Measurements from ENCODE around the gene ZFP69. TPM values are rescaled to one million over a fixed set of nuclear protein-coding genes. Genes with fewer than 3 reads are reported as not detected.

The ZFP69 gene
- total RNA-seq, 4 donors from 2014 or later, result 2.0 to 6.1 (median 4.2) TPM

GRCh38 chr1:40469327-40469726 is 7.8 kb upstream of the ZFP69 start:
- TF ChIP-seq POLR2A (IDR thresholded peaks at IDR 0.05) (no peak), POLR2AphosphoS5 (IDR thresholded peaks at IDR 0.05) (no peak), EP300 (IDR thresholded peaks at IDR 0.05) (no peak), CTCF (IDR thresholded peaks at IDR 0.05) (no peak)
- Histone ChIP-seq H3K27ac (no peak overlapping the region), H3K4me3 (no peak overlapping the region), H3K4me1 (no peaks in the 10 kb centered on the region), H3K27me3 (no peaks in the 10 kb centered on the region), H3K9me3 (peaks cover 0 to 89% (median 2%) of the 10 kb centered on the region in 3 donors), H3K36me3 (peaks cover 0 to 4% of the 10 kb centered on the region in 2 donors)
- WGBS, 2 donors (ENCODE audit: low coverage in 1 of 2), result 94% methylated on average over 2 of the region's 2 CpGs
- ATAC-seq, result no peak

GRCh38 chr1:40475268-40475667 is 1.8 kb upstream of the ZFP69 start:
- H3K9me3 ChIP-seq, result peaks cover 0 to 48% (median 0%) of the 10 kb centered on the region in 3 donors
- no peak for ATAC-seq
- H3K27me3 ChIP-seq, result no peaks in the 10 kb centered on the region
- TF ChIP-seq POLR2A (IDR thresholded peaks at IDR 0.05) (no peak), CTCF (IDR thresholded peaks at IDR 0.05) (no peak), EP300 (IDR thresholded peaks at IDR 0.05) (no peak), POLR2AphosphoS5 (IDR thresholded peaks at IDR 0.05) (no peak)
- no peak overlapping the region for H3K27ac ChIP-seq
- WGBS, 2 donors (ENCODE audit: low coverage in 1 of 2), result 96 to 100% methylated on average over 2 of the region's 2 CpGs
- no peaks in the 10 kb centered on the region for H3K36me3 ChIP-seq
- H3K4me3 ChIP-seq, result no peak overlapping the region
- peaks cover 0 to 16% (median 0%) of the 10 kb centered on the region in 3 donors for H3K4me1 ChIP-seq

- Histone ChIP-seq H3K4me3 (peak overlapping the region; percentile 55 to 90), H3K27me3 (no peaks in the 10 kb centered on the region), H3K27ac (peak overlapping the region in 3 of 4 donors; percentile 74 to 84 (median 78)), H3K36me3 (peaks cover 0 to 19% of the 10 kb centered on the region in 2 donors), H3K9me3 (peaks cover 0 to 36% (median 0%) of the 10 kb centered on the region in 3 donors), H3K4me1 (peaks cover 0 to 16% (median 0%) of the 10 kb centered on the region in 3 donors)
- ATAC-seq, result peak; percentile 31
- TF ChIP-seq POLR2A (IDR thresholded peaks at IDR 0.05) (no peak), POLR2AphosphoS5 (IDR thresholded peaks at IDR 0.05) (no peak), EP300 (IDR thresholded peaks at IDR 0.05) (no peak), CTCF (IDR thresholded peaks at IDR 0.05) (no peak)
- WGBS, 2 donors (ENCODE audit: low coverage in 1 of 2), result 5% methylated on average over 8 of the region's 17 CpGs; no CpG with 5 or more reads in 1 of the 2 donors
These were observed 576 bp downstream of the ZFP69 start for GRCh38 chr1:40477678-40478053.

- 36 to 40% methylated on average over 2 of the region's 2 CpGs for WGBS, 2 donors (ENCODE audit: low coverage in 1 of 2)
- TF ChIP-seq POLR2A (IDR thresholded peaks at IDR 0.05), result no peak
- TF ChIP-seq CTCF (IDR thresholded peaks at IDR 0.05), result no peak
- no peak for TF ChIP-seq EP300 (IDR thresholded peaks at IDR 0.05)
- TF ChIP-seq POLR2AphosphoS5 (IDR thresholded peaks at IDR 0.05), result no peak
These were observed 1.2 kb downstream of the ZFP69 start for GRCh38 chr1:40478276-40478675.

GRCh38 chr1:40479156-40479555 is 2.1 kb downstream of the ZFP69 start:
- Histone ChIP-seq H3K27me3 (no peaks in the 10 kb centered on the region), H3K4me1 (peaks cover 0 to 16% (median 0%) of the 10 kb centered on the region in 3 donors), H3K9me3 (peaks cover 0 to 21% (median 0%) of the 10 kb centered on the region in 3 donors), H3K36me3 (peaks cover 0 to 34% of the 10 kb centered on the region in 2 donors), H3K4me3 (no peak overlapping the region), H3K27ac (no peak overlapping the region)
- no peak for ATAC-seq
- TF ChIP-seq POLR2A (IDR thresholded peaks at IDR 0.05) (no peak), CTCF (IDR thresholded peaks at IDR 0.05) (no peak)
- WGBS, 2 donors (ENCODE audit: low coverage in 1 of 2), result 83% methylated on average over 2 of the region's 4 CpGs; no CpG with 5 or more reads in 1 of the 2 donors

More at GRCh38 chr1:40478276-40478675, 1.2 kb downstream of the ZFP69 start:
- H3K27me3 ChIP-seq, result no peaks in the 10 kb centered on the region
- peak overlapping the region in 2 of 4 donors; percentile 74 to 84 for H3K27ac ChIP-seq
- H3K9me3 ChIP-seq, result peaks cover 0 to 30% (median 0%) of the 10 kb centered on the region in 3 donors
- ATAC-seq, result no peak
- peaks cover 0 to 16% (median 0%) of the 10 kb centered on the region in 3 donors for H3K4me1 ChIP-seq
- H3K4me3 ChIP-seq, result peak overlapping the region; percentile 55 to 90
- H3K36me3 ChIP-seq, result peaks cover 0 to 25% of the 10 kb centered on the region in 2 donors

Measured in gastroesophageal sphincter (tissue), 4 donors.